Adrenal gland (tissue), 5 donors: ENCODE measurements around the gene RPL12.

ENCODE experiments used
- CTCF ChIP-seq, 6 experiments: fragments of 450-650 bp in 4 of 6; fragments of 200-600 bp in 2 of 6; sonication (generic) in 1 of 6; IDR thresholded peaks; 1 replicate in 5 of 6; 2 replicates in 1 of 6; pipeline versions ENCODE4 v1.5.1 to v1.8.0; 2016 to 2021; ENCODE audit warnings: antibody characterized with exemption in 6 of 6, mild to moderate bottlenecking in 2 of 6, moderate library complexity in 1 of 6
- POLR2A ChIP-seq, 2 donors: fragments of 450-650 bp; IDR thresholded peaks; one replicate each; pipeline ENCODE4 v1.6.1; 2017; ENCODE audit warnings: antibody characterized with exemption in 2 of 2, mild to moderate bottlenecking in 2 of 2, moderate library complexity in 1 of 2
- donor health status: DM: no; HTN: no; CAD: no.

DNA sequence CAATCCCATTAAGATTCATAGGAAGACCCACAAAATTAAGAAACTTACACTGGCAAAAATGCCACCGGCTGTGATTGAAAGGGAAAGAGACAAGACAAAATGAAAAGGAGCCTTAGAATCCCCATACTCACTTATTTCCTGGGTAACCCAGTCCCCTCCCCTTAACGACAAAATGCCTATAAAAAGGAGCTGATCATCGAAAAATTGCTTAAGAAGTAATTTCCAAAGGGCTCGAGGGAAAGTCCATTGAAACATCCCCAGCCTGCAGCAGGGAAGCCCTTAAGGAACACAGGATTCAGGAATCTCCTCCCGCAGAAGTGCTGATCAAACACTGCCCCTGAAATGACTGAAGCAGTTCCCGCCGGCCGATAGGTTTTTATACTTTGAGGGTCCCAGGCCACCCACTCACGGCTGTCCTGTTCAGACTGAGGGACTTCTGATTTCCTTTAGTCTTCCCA, 27.7 kb downstream of the RPL12 start:
- TF ChIP-seq CTCF (IDR thresholded peaks at IDR 0.05) (no peak), POLR2A (IDR thresholded peaks at IDR 0.05) (no peak)
